MM.1S (cell line): Measurements from ENCODE around the gene LINGO1.

Source experiments
- DNase-seq: peaks from one replicate; pipeline ENCODE4 v3.0.0-alpha.2; 2015
- H2AFZ ChIP-seq: fragments of 300-600 bp; sonication (generic); 2 replicates; pipeline ENCODE4 v1.6.0; 2016; ENCODE audit warnings: antibody characterized with exemption, low read length
- H3F3A ChIP-seq: fragments of 300-600 bp; sonication (generic); 2 replicates; pipeline ENCODE4 v1.6.1; 2016; ENCODE audit warnings: mild to moderate bottlenecking, antibody characterized with exemption, low read length, moderate library complexity, mixed read lengths; ENCODE audit not compliant: insufficient read depth
- H3K27ac ChIP-seq: fragments of 300-600 bp; sonication (generic); 2 replicates; pipeline ENCODE4 v1.5.1; 2016; ENCODE audit warnings: mild to moderate bottlenecking, low read length
- H3K27me3 ChIP-seq: fragments of 300-600 bp; sonication (generic); replicated peaks from 2 replicates; pipeline ENCODE4 v1.6.0; 2016; ENCODE audit warnings: low read length; ENCODE audit not compliant: insufficient read depth
- H3K36me3 ChIP-seq: fragments of 300-600 bp; sonication (generic); replicated peaks from 2 replicates; pipeline ENCODE4 v1.6.1; 2016; ENCODE audit warnings: mild to moderate bottlenecking, low read length, mixed read lengths; ENCODE audit not compliant: insufficient read depth
- H3K4me1 ChIP-seq: fragments of 300-600 bp; sonication (generic); 2 replicates; pipeline ENCODE4 v1.6.1; 2016; ENCODE audit warnings: low read length, mixed read lengths
- H3K4me2 ChIP-seq: fragments of 300-600 bp; sonication (generic); 2 replicates; pipeline ENCODE4 v1.6.0; 2016; ENCODE audit warnings: low read depth, low read length
- H3K4me3 ChIP-seq: fragments of 300-600 bp; sonication (generic); 2 replicates; pipeline ENCODE4 v1.5.1; 2016; ENCODE audit warnings: low read length, mixed read lengths
- H3K79me2 ChIP-seq: fragments of 300-600 bp; sonication (generic); 2 replicates; pipeline ENCODE4 v1.6.1; 2016; ENCODE audit warnings: mixed run types, low read length, mixed read lengths
- H3K9ac ChIP-seq: fragments of 300-600 bp; sonication (generic); 2 replicates; pipeline ENCODE4 v1.6.1; 2016; ENCODE audit warnings: low read length, mixed read lengths
- H3K9me2 ChIP-seq: fragments of 300-600 bp; sonication (generic); replicated peaks from 2 replicates; pipeline ENCODE4 v1.6.1; 2016; ENCODE audit warnings: mild to moderate bottlenecking, low read length, mixed read lengths; ENCODE audit not compliant: insufficient read depth
- H3K9me3 ChIP-seq: fragments of 300-600 bp; sonication (generic); replicated peaks from 2 replicates; pipeline ENCODE4 v1.6.1; 2016; ENCODE audit warnings: mild to moderate bottlenecking, low read length, mixed read lengths; ENCODE audit not compliant: insufficient read depth
- H4K20me1 ChIP-seq: fragments of 300-600 bp; sonication (generic); 2 replicates; pipeline ENCODE4 v1.6.1; 2016; ENCODE audit warnings: mild to moderate bottlenecking, low read length, moderate library complexity, mixed read lengths; ENCODE audit not compliant: insufficient read depth
- CTCF ChIP-seq: fragments of 300-600 bp; sonication (generic); IDR thresholded peaks from 2 replicates; pipeline ENCODE4 v1.5.1; 2016; ENCODE audit warnings: antibody characterized with exemption, low read length, mixed read lengths
- EZH2 ChIP-seq: fragments of 300-600 bp; sonication (generic); optimal IDR thresholded peaks from 2 replicates; pipeline ENCODE3; 2017; ENCODE audit warnings: low read depth, mild to moderate bottlenecking, antibody characterized with exemption, low read length, mixed read lengths
- EZH2phosphoT487 ChIP-seq: fragments of 300-600 bp; sonication (generic); IDR thresholded peaks from 2 replicates; pipeline ENCODE4 v1.6.1; 2018; ENCODE audit warnings: antibody characterized with exemption, low read length

Gene LINGO1

GRCh38 chr15:77584691-77585090 lies 48.0 kb downstream of the LINGO1 start:
- H3K9me2 ChIP-seq = no peaks in the 10 kb centered on the region
- H3K27me3 ChIP-seq = peaks cover 28% of the 10 kb centered on the region
- H2AFZ ChIP-seq = no peak overlapping the region
- no peak overlapping the region for H3K4me3 ChIP-seq
- H3K9me3 ChIP-seq = no peaks in the 10 kb centered on the region
- H3K36me3 ChIP-seq = no peaks in the 10 kb centered on the region
- no peak overlapping the region for H3K27ac ChIP-seq
- no peak for DNase-seq
- no peak overlapping the region for H3K9ac ChIP-seq
- no peaks in the 10 kb centered on the region for H4K20me1 ChIP-seq
- no peaks in the 10 kb centered on the region for H3K4me1 ChIP-seq
- H3F3A ChIP-seq = no peaks in the 10 kb centered on the region
- H3K79me2 ChIP-seq = no peaks in the 10 kb centered on the region
- H3K4me2 ChIP-seq = no peak overlapping the region
- TF ChIP-seq EZH2 (no peak), CTCF (no peak), EZH2phosphoT487 (no peak)

- Histone ChIP-seq H3K36me3 (no peaks in the 10 kb centered on the region), H3K9ac (no peak overlapping the region), H4K20me1 (no peaks in the 10 kb centered on the region), H3K4me2 (no peak overlapping the region), H3K27me3 (peaks cover 28% of the 10 kb centered on the region), H3K4me1 (no peaks in the 10 kb centered on the region), H3K9me3 (no peaks in the 10 kb centered on the region), H3K27ac (no peak overlapping the region), H3K4me3 (no peak overlapping the region), H3K9me2 (no peaks in the 10 kb centered on the region), H2AFZ (no peak overlapping the region), H3K79me2 (no peaks in the 10 kb centered on the region), H3F3A (no peaks in the 10 kb centered on the region)
- no peak for DNase-seq
- TF ChIP-seq EZH2phosphoT487 (no peak), CTCF (no peak; the same call in 1 of the 2 replicates), EZH2 (no peak)
These were observed 48.5 kb downstream of the LINGO1 start for GRCh38 chr15:77584201-77584600.

GRCh38 chr15:77582763-77583162 lies 49.9 kb downstream of the LINGO1 start:
- DNase-seq = no peak
- Histone ChIP-seq H3F3A (no peaks in the 10 kb centered on the region), H3K4me1 (no peaks in the 10 kb centered on the region), H2AFZ (no peak overlapping the region), H3K9me2 (no peaks in the 10 kb centered on the region), H3K27ac (no peak overlapping the region), H3K4me3 (no peak overlapping the region), H3K27me3 (peaks cover 16% of the 10 kb centered on the region; the same call in 1 of the 2 replicates), H3K79me2 (no peaks in the 10 kb centered on the region), H3K4me2 (no peak overlapping the region), H4K20me1 (no peaks in the 10 kb centered on the region), H3K36me3 (no peaks in the 10 kb centered on the region), H3K9me3 (no peaks in the 10 kb centered on the region), H3K9ac (no peak overlapping the region)
- TF ChIP-seq EZH2phosphoT487 = no peak

- Histone ChIP-seq H3K79me2 (no peaks in the 10 kb centered on the region), H3K4me1 (no peaks in the 10 kb centered on the region), H3K4me2 (no peak overlapping the region), H4K20me1 (no peaks in the 10 kb centered on the region), H3K9me2 (no peaks in the 10 kb centered on the region), H2AFZ (no peak overlapping the region), H3K27ac (no peak overlapping the region), H3K9ac (no peak overlapping the region), H3K4me3 (no peak overlapping the region), H3K27me3 (peaks cover 16% of the 10 kb centered on the region; the same call in 1 of the 2 replicates), H3F3A (no peaks in the 10 kb centered on the region), H3K9me3 (no peaks in the 10 kb centered on the region), H3K36me3 (no peaks in the 10 kb centered on the region)
- DNase-seq = no peak
- TF ChIP-seq EZH2phosphoT487 (no peak), EZH2 (no peak), CTCF (no peak)
These were observed 50.7 kb downstream of the LINGO1 start for GRCh38 chr15:77581896-77582569.
